Measurements from ENCODE around the gene ST8SIA6.
A peak's percentile ranks its signal among the peaks of the same experiment; 100 is the strongest.

The ST8SIA6 gene

DNA sequence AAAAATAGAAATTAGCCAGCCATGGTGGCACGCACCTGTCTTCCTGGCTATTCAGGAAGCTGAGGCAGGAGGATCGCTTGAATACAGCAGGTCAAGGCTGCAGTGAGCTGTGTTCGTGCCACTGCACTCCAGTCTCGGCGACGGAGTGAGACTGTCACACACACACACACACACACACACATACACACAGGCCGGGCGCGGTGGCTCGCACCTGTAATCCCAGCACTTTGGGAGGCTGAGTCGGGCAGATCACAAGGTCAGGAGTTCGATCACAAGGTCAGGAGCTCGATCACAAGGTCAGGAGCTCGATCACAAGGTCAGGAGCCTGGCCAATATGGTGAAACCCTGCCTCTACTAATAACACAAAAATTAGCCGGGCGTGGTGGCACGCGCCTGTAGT lies 68.4 kb downstream of the ST8SIA6 start:
- no peak for DNase-seq (ENCODE audit: low read depth)

DNA sequence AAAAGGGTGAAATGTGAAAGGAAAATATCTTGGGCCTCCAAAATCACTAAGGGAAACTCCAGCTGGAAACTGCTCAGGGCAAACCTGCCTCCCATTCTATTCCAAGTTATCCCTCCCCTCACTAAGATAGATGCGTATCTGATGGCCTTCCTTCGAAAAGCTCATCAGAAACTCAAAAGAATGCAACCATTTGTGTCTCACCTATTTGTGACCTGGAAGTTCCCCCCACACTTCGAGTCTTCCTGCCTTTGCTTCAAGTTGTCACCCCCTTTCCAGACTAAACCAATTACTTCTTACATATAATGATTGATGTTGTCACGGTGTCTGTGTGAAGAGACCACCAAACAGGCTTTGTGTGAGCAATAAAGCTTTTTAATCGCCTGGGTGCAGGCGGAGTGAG lies 69.3 kb downstream of the ST8SIA6 start:
- no peak for DNase-seq (ENCODE audit: low read depth)

DNA sequence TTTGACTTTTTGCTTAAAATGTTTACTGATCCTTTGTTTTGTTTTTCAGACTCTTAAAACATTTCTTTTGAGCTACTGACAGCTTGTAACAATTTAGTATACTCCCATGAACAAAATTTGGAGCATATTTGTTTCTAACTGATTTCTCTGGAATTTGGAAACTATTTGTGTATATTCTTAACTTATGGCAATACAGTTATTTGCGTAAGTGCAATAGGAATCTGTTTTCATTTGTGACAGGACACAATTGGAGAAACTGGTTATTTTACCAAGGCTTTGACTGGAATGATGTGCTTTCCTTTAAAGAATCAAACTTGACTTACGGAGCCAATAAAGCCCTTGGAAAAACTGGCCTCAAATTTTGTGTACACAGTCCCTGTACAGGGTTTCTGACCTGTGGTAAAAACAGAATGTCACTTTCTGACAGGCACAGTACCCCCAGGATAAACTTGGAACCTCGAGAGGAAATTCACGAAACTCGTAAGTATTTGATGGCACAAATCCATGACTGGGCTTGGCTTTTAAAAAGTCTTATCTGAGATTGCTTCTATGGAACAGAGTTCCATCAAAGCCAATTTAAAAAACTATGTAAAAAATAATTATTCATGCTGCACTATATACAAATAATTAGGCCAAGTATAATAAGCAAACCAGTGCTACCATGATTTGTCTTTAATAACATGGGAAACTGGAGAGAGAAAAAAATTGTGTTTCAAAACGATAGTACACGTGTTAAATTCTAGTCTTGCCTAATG lies 70.4 kb downstream of the ST8SIA6 start:
- DNase-seq (ENCODE audit: low read depth) = no peak

DNA sequence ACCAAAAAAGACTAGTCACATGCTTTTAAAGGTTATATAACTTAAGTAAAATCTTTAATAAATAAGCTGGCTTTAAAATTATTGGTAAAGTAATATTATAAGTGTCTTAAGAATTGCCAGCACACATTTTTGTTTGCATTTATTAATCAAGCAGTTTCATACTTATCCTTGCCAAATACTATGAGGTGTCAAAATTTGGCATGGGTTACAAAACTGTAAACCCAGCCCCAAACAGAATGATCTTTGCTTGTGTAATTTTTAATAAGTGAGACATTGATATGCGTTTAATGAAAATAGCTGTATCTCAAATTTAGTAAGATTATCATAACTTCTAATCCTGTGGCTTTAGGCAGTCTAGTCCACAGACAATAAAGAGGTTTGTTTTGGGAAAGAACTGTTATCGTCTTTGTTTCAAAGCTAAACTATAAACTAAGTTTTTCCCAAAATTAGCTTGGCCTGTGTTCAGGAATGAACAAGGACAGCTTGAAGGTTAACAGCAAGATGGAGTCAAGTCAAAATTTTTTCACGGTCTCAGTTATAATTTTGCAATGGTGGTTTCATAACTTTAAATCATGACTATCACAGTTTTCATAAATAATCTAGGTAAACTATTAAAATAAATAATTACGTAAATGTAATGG lies 72.8 kb downstream of the ST8SIA6 start:
- no peak for DNase-seq (ENCODE audit: low read depth)

DNA sequence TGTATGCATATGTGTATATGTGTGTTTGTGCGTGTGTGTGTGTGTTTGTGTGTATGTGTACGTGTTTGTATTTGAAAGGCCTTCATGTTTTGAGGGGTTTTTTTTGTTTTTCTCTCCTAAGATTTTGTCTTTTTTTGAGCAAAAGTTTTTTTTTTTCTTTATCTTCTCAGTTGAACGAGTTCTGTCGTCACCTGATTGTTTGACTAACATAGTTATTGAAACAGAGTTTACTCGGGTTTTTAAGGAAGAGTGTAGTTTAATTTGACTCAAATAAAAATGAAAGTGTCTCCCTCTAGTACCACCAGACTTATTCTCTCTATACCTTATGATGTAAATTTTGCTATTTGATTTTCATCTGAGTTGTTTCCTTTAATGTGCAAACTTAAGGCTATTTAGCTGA lies 73.5 kb downstream of the ST8SIA6 start:
- no peak for DNase-seq (ENCODE audit: low read depth)

- DNase-seq (ENCODE audit: low read depth) = no peak
These were observed 74.4 kb downstream of the ST8SIA6 start for GRCh38 chr10:17380016-17380415.

GRCh38 chr10:17379151-17379690 lies 75.2 kb downstream of the ST8SIA6 start:
- no peak for DNase-seq (ENCODE audit: low read depth)

DNA sequence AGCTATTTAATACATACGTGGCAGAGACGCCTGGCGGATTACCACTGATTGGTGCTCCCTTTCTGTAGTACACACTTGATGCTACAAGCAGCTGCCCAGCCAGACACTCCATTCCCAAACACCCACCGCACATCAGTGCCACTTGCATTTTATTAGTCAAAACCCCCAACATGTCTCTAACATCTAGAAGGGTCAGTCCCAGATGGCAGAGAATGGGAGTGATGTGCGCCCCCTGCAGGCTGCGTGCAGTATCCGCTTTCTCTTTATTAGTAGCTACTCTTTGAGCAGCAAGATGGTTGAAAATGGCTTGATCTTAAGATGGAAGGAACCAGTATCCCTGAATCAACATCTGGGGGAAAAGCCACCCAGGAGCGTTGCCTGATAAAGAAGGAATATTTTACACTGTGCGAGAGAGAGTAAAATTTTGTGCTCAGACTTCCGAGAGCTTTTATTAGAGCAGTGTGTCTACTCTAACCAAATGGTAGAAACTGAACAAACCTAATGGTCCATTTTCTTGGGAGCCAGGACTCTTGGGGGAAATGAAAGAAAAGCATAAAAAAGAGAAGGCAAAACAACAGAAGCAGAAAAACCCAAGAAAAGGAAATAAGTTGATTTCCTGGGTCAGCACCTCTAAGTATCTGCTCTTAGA lies 78.3 kb downstream of the ST8SIA6 start:
- peak; percentile 7 for DNase-seq (ENCODE audit: low read depth)

DNA sequence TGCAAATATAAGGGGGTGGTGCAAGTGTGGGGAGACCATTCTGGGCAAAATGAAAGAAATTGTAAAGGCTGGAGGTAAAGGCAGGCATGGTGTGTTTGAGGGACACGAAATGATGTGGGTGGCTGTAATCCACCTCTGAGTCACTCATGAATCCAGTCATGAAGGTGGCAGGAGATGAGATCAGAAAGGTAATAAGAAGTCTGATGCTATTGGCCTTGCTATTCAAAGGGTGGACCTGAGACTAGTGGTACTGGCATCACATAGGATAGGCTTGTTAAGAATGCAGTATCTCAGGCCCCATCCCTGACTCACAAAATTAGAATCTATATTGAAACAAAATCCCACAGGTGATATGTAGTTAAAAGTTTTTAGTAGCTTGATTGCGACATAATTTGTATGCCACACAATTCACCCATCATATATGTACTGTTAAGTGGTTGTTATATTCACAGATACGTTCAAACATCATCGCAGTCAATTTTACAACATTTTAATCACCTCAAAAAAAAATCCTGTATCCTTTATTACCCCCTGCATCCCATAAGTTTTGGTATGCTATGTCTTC lies 85.6 kb downstream of the ST8SIA6 start:
- no peak for DNase-seq (ENCODE audit: low read depth)

DNA sequence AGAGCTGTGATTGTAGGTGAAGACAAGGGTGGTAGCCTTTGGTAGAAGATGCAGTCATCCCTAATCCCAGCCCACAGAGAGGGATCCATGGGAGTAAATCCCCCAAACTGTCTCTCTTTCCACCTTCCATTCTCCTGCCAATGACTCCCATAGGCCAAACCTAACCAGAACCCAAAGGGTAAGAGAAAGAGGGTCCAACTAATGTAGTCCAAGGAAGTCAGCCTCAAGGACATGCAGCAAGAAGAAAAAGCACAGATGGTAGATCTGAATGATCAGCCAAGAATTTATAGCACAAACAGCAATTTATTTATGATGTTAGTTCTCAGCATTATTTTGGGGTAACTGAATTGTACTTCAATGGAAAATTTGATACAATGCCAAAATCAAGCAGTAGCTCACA lies 87.7 kb downstream of the ST8SIA6 start:
- no peak for DNase-seq (ENCODE audit: low read depth)

GRCh38 chr10:17365402-17365801 lies 89.0 kb downstream of the ST8SIA6 start:
- no peak for DNase-seq (ENCODE audit: low read depth)

GRCh38 chr10:17358461-17358860 lies 95.9 kb downstream of the ST8SIA6 start:
- DNase-seq (ENCODE audit: low read depth) = no peak

DNA sequence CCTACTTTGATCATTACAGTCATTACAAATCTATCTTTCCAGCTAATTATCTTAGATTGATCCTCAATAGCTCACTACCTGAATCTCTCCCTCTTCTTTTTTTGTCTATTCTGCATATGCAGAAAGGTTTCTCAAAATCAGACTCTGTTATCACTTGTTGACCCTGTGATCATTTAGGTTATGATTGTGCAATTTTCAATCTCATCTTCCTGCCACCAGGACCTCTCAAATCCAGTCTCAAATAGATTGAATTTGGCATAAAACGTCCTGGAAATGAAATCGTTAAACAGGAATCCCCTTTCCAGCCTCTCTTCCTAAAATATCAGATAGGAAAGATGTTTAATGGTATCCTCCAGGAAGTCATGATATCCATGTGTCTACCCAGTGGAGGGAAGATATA lies 96.6 kb downstream of the ST8SIA6 start:
- no peak for DNase-seq (ENCODE audit: low read depth)

DNA sequence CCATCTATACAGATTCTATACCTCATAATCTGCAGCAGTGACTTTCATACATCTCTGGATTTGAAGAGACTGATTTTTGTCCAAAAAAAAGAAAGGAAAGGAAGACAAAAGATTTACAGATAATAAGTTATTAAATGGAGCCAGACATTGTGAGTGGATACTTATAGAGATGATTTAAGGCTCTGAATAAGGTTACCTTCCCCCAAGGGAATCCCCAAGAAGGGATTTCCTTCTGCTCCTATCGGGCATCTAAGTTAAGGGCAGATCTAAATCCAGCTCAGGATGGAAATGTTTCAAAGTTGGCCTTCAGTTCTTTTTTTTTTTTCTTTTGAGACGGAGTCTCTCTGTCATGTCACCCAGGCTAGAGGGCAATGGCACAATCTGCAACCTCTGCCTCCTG lies 97.6 kb downstream of the ST8SIA6 start:
- DNase-seq (ENCODE audit: low read depth) = no peak

GRCh38 chr10:17354781-17355180 lies 99.6 kb downstream of the ST8SIA6 start:
- DNase-seq (ENCODE audit: low read depth) = peak; percentile 12

DNA sequence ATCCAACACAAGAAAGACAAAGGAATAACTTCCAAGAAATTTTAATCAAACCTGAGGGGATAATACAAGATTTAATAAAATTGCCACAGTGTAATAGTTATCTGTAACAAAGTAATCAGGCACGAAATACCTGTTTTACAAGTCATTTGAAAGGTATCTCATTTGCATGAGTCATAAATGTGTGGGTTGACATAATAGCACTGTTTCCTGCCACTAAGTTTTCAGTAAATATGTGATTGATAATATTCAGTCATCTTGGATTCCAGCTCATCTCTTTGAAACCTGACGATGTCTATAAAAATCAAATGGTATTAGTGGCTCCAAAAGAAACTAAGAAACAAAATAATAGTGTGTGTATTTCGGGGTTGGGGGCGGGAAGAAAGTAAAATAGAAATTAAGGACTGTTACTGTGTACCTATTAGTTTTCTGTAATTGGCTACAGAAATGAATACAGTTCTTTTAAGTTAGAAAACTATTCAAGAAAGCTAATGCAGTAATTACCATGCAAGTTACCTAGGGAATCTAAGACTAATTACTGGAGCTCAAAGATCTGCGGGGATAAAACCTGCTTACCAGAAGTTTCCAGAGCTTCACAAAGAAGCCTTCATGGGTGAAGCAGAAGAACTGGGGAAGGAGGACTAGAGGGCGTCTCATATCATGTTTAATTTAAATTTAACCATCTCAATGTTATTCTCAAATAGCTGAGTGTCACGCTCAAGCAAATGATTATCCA lies 100.7 kb downstream of the ST8SIA6 start:
- peak; percentile 45 for DNase-seq (ENCODE audit: low read depth)

DNA sequence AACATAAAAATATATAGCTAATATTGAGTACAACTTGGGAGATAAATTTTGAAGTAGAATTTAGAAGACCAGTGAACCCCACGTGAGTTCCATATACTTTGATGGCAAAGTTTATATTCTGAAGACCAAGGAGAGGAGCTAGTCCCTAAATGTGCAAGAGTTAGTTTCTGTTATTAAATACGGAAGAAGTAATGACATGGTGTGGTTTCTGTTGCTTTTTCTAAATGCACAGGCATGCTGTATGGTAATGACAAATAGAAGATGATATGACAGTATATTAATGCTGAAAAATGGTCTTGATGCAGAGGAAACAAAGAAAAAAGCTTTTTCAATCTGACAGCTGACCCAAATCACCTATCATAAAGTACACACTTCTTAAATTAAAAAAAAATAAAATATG lies 101.8 kb downstream of the ST8SIA6 start:
- DNase-seq (ENCODE audit: low read depth) = no peak

DNA sequence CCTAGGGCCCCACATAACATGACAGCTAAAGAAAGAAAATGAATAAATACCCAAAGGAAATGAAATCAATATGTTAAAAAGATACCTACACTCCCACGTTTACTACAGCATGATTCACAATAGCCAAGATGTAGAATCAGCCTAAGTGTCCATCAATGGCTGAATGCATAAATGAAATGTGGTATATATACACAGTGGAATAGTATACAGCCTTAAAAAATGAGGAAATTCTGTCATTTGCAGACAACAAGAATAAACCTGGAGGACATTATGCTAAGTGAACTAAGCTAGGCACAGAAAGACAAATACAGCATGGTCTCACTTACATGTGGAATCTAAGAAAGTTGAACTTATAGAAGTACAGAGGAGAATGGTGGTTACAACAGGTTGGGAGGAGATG lies 102.9 kb downstream of the ST8SIA6 start:
- DNase-seq (ENCODE audit: low read depth) = no peak

- DNase-seq (ENCODE audit: low read depth) = peak; percentile 22
These were observed 104.7 kb downstream of the ST8SIA6 start for GRCh38 chr10:17349717-17350116.

- peak; percentile 95 for DNase-seq (ENCODE audit: low read depth)
These were observed 105.7 kb downstream of the ST8SIA6 start for GRCh38 chr10:17348501-17349349.

DNA sequence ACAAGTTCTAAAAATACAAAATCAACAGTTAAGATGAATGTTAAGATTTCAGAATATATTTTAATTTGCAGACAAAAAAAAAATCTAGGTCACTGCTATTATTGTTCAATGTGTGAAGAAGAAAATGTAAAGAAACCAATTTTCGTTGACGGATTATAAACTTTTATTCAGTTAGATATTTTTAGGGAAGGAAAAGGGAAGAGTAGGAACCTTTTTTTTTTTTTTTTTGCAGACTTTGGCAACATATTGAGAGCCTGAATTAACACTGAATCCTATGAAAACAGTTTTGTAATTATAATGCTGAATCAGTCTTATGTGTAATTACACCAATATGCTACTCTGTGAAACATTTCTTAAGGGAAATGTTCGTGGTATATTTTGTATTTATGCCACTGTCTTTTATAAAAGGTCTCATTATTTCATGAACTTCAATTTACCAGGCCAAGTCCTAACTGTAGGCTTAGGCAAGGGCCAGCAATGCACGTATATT lies 106.3 kb downstream of the ST8SIA6 start:
- DNase-seq (ENCODE audit: low read depth) = no peak

All from iris pigment epithelial cell (primary cell).